Memory B cell (primary cell): Measurements from ENCODE around the gene IL2RG.

ENCODE experiments used
- ATAC-seq: fragments of 150-1000 bp; cut with Tn5 transposase; 2 replicates; pipeline ENCODE4 v1.10.0; 2021; ENCODE audit warnings: low read depth, mild to moderate bottlenecking, moderate library complexity
- DNase-seq, 2 donors: peaks; one replicate each; pipeline ENCODE4 v3.0.0; 2022; ENCODE audit warnings: low spot score in 2 of 2
- H3K27ac Mint-ChIP-seq: one replicate; pipeline ENCODE4 v1.8.0; 2022; ENCODE audit warnings: mild to moderate bottlenecking, moderate library complexity, mixed read lengths
- H3K27me3 Mint-ChIP-seq: one replicate; pipeline ENCODE4 v1.8.0; 2022; ENCODE audit warnings: mixed read lengths
- H3K36me3 Mint-ChIP-seq: one replicate; pipeline ENCODE4 v1.8.0; 2022; ENCODE audit warnings: mild to moderate bottlenecking, mixed read lengths
- H3K4me1 Mint-ChIP-seq: one replicate; pipeline ENCODE4 v1.8.0; 2022; ENCODE audit warnings: mixed read lengths
- H3K4me3 Mint-ChIP-seq: one replicate; pipeline ENCODE4 v1.8.0; 2022; ENCODE audit warnings: mild to moderate bottlenecking, moderate library complexity, mixed read lengths
- H3K9me3 Mint-ChIP-seq: one replicate; pipeline ENCODE4 v1.8.0; 2022; ENCODE audit warnings: mixed read lengths

IL2RG gene

GRCh38 chrX:71111141-71111843 is at the start of gene IL2RG:
Gene IL2RG, minus strand, starts transcription at chrX:71111577. Its CDS starts 38 bp downstream, at chrX:71111539.
- peaks cover 43% of the 10 kb centered on the region for H3K4me1 Mint-ChIP-seq
- no peaks in the 10 kb centered on the region for H3K9me3 Mint-ChIP-seq

DNA sequence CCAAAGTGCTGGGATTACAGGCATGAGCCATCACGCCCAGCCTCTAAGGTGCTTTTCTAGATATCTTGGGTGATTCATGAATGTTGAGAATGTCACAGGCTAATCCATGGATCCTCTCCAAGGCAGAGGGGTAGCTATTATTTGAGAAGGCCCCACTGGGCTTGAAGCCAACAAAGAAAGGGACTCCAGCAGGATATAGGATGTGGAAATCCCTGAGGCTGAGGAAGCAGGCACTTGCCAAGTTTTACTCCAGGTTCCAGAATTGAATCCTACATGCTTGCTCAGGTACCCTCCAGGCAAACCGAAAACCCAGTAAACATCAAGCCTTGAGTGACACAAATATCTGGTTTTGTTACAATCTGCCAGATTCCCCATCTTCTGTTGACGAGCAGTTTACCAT is 49.1 kb upstream of the IL2RG start:
- H3K36me3 Mint-ChIP-seq, result peaks cover 5% of the 10 kb centered on the region
- no peak overlapping the region for H3K4me3 Mint-ChIP-seq
- no peaks in the 10 kb centered on the region for H3K9me3 Mint-ChIP-seq
- H3K27me3 Mint-ChIP-seq, result no peaks in the 10 kb centered on the region
- ATAC-seq (no peak), DNase-seq (no peak)
- H3K27ac Mint-ChIP-seq, result no peak overlapping the region
- H3K4me1 Mint-ChIP-seq, result peaks cover 17% of the 10 kb centered on the region

More at GRCh38 chrX:71111141-71111843, at the start of gene IL2RG:
- no peaks in the 10 kb centered on the region for H3K27me3 Mint-ChIP-seq
- peak within 1 kb of the TSS; percentile 100 for H3K27ac Mint-ChIP-seq
- H3K4me3 Mint-ChIP-seq, result peak within 1 kb of the TSS; percentile 98
- peak; percentile 58 to 70 for DNase-seq
- ATAC-seq, result peak; percentile 91
- peaks cover 24% of the 10 kb centered on the region for H3K36me3 Mint-ChIP-seq

DNA sequence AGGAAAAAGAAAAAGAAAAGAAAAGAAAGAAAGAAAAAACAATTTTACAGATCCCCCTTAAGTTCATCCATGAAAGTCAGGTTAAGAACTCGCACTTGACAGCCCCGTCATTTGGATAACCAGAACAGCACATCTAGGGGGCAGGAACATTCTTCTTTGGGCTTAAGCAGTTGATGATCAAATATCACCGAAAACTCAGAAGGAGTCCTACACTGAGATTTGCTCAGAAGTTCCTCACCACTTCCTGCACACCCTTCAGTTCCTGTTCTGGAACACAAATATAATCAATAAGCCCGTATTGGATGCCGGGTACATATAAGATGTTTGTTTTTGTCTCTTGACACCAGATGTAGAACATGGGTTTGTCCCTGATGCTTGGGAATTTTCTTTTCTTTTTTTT is 48.0 kb upstream of the IL2RG start:
- Mint-ChIP-seq H3K27ac (peak overlapping the region; percentile 17), H3K27me3 (no peaks in the 10 kb centered on the region), H3K4me3 (no peak overlapping the region), H3K36me3 (peaks cover 5% of the 10 kb centered on the region), H3K4me1 (peaks cover 20% of the 10 kb centered on the region), H3K9me3 (no peaks in the 10 kb centered on the region)
- DNase-seq, result no peak
- no peak for ATAC-seq

DNA sequence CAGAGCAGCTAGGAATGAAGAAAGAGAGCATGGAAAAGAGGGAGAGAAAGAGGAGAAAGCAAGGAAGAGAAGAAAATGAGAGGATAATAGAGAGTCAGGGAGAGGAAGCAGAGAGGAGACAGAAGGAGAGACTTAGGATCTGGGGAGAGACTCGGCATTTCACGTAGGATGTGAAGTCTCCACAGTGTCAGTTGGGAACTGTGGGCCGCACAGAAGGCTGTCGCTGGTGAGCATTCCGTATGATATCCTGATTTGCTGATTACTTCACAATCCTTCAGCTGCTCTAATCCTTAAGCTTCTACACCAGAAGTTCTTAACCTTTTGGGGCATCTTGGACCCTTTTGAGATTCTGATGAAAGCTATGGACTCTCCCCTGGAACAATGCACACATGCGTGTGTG is 47.2 kb upstream of the IL2RG start:
- Mint-ChIP-seq H3K4me1 (peaks cover 20% of the 10 kb centered on the region), H3K27ac (no peak overlapping the region), H3K4me3 (no peak overlapping the region), H3K9me3 (no peaks in the 10 kb centered on the region), H3K36me3 (peaks cover 5% of the 10 kb centered on the region), H3K27me3 (no peaks in the 10 kb centered on the region)
- DNase-seq (no peak), ATAC-seq (no peak)

DNA sequence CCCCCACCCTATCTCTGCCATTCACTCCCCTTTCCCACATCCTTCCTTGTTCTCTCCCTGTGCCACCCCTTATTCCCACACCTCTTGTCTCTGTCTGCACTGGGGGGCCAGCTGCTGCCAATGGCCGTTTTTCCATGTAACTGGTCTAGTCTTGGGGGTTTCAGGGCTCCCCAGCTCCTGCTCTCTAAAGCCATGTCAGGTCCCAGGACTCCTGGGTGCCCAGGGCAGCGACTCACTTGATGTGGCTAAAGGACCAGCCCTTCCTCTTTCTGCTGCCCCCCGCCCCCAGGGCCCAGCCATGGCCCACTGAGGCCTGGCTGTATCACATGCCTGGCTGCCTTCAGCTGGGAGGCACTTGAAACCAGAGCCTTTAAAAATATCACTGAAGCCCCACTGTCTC is 43.3 kb upstream of the IL2RG start:
- H3K27me3 Mint-ChIP-seq, result no peaks in the 10 kb centered on the region
- ATAC-seq, result no peak
- no peak for DNase-seq
- H3K27ac Mint-ChIP-seq, result peak overlapping the region; percentile 74
- H3K36me3 Mint-ChIP-seq, result peaks cover 2% of the 10 kb centered on the region
- peaks cover 17% of the 10 kb centered on the region for H3K4me1 Mint-ChIP-seq
- no peak overlapping the region for H3K4me3 Mint-ChIP-seq
- H3K9me3 Mint-ChIP-seq, result no peaks in the 10 kb centered on the region

- H3K36me3 Mint-ChIP-seq, result peaks cover 2% of the 10 kb centered on the region
- peaks cover 17% of the 10 kb centered on the region for H3K4me1 Mint-ChIP-seq
- H3K27me3 Mint-ChIP-seq, result no peaks in the 10 kb centered on the region
- ATAC-seq, result no peak
- no peaks in the 10 kb centered on the region for H3K9me3 Mint-ChIP-seq
- H3K4me3 Mint-ChIP-seq, result no peak overlapping the region
- no peak for DNase-seq
- H3K27ac Mint-ChIP-seq, result peak overlapping the region; percentile 74
Measured at GRCh38 chrX:71154196-71154595, 42.8 kb upstream of the IL2RG start.

DNA sequence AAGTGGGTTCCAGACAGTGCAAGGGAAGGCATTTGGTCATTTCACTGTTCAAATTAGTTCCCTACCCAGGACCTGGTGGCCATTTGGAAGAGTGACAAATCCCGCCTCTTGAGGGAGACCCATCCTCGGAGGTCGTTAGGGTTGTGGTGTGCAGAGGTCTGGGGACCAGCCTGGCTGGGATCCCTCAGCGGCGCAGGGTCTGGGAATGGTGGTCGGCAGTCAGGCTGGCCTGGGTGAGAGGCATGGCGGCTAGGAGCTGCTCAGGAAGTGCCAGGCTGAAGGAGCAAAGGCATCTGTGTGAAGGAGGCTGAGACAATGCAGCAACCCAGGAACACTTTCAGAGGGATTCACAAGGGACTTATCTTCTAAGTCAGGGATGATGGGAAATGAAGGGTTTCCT is 40.0 kb upstream of the IL2RG start:
- Mint-ChIP-seq H3K36me3 (no peaks in the 10 kb centered on the region), H3K9me3 (no peaks in the 10 kb centered on the region)

DNA sequence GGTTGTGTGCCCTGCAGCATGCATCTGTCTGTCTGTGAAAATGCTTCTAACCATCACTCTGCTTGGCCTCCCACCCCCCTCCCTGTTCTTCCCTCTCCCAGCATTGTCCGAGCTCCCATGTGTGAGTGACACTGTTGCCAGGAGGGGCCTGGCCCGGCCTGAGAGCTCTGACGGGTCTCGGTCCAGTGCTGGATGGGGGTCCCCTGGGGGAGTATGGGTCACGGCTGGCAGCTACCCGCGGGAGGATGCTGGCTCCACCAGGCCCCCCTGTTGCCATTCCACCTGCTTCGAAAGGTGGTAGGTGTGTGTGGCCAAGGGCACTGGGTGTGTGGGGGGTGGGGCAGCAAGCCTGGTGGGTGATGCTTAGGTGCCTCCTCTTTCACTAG is 36.9 kb upstream of the IL2RG start:
- DNase-seq (no peak), ATAC-seq (no peak)
- H3K4me3 Mint-ChIP-seq, result no peak overlapping the region
- H3K4me1 Mint-ChIP-seq, result peaks cover 13% of the 10 kb centered on the region
- no peaks in the 10 kb centered on the region for H3K9me3 Mint-ChIP-seq
- no peak overlapping the region for H3K27ac Mint-ChIP-seq
- no peaks in the 10 kb centered on the region for H3K27me3 Mint-ChIP-seq
- no peaks in the 10 kb centered on the region for H3K36me3 Mint-ChIP-seq

More for the DNA sequence above, 40.0 kb upstream of the IL2RG start:
- DNase-seq (no peak), ATAC-seq (no peak)
- Mint-ChIP-seq H3K4me1 (peaks cover 14% of the 10 kb centered on the region), H3K4me3 (no peak overlapping the region), H3K27me3 (no peaks in the 10 kb centered on the region), H3K27ac (no peak overlapping the region)

DNA sequence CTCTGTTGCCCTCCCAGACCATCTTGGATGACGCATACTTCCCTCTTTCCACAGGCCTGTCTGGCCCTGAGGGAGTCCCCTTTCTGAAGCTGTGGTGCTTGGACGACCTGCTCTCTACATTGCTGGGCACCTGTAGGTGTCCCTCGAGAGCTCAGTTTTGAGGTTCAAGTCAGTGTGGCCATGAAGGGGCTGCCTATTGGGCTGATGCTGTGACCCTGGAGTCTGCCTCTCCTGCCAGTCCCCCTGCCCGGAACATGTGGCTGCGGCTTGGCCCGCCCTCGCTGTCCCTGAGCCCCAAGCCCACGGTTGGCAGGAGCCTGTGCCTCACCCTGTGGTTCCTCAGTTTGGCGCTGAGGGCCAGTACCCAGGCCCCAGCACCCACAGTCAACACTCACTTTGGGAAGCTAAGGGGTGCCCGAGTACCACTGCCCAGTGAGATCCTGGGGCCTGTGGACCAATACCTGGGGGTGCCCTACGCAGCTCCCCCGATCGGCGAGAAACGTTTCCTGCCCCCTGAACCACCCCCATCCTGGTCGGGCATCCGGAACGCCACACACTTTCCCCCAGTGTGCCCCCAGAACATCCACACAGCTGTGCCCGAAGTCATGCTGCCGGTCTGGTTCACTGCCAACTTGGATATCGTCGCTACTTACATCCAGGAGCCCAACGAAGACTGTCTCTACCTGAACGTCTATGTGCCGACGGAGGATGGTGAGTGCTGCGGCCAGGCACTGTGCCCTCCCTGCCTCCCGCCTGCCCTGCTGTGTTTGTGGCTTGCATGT is 36.3 kb upstream of the IL2RG start:
- Mint-ChIP-seq H3K27me3 (no peaks in the 10 kb centered on the region), H3K27ac (no peak overlapping the region), H3K9me3 (no peaks in the 10 kb centered on the region), H3K36me3 (peaks cover 2% of the 10 kb centered on the region), H3K4me3 (no peak overlapping the region), H3K4me1 (peaks cover 13% of the 10 kb centered on the region)
- ATAC-seq (no peak), DNase-seq (no peak)

- Mint-ChIP-seq H3K36me3 (peaks cover 2% of the 10 kb centered on the region), H3K27ac (peak within 1 kb of the TSS; percentile 35), H3K4me1 (peaks cover 13% of the 10 kb centered on the region), H3K27me3 (no peaks in the 10 kb centered on the region), H3K9me3 (no peaks in the 10 kb centered on the region), H3K4me3 (peak within 1 kb of the TSS; percentile 32)
- DNase-seq (no peak), ATAC-seq (no peak)
Measured at GRCh38 chrX:71144651-71145050, 33.3 kb upstream of the IL2RG start, which contains the start of gene NLGN3. Gene NLGN3, plus strand, starts transcription at chrX:71144841. Its CDS starts 2,909 bp downstream, at chrX:71147750.

DNA sequence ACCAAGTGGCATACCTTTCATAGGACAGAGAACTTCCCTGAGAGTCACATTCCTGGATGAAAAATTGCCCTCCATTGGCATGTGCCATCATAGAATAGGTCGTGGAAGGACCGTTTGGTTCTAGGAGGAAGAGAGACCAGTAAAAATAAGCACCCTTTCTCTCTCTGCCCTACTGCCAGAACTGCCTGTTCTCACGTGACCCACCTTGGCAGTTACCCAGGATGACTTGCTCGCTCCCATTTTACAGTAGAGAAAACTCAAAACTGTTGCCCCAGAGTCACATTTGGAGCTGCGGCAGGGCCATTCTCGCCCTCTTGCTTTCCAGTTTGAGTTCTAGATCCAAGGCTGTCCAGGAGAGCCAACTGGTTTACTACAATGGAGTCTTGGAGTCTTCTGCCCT is 32.1 kb upstream of the IL2RG start:
- ATAC-seq (no peak), DNase-seq (no peak)
- no peak overlapping the region for H3K27ac Mint-ChIP-seq
- no peaks in the 10 kb centered on the region for H3K9me3 Mint-ChIP-seq
- H3K36me3 Mint-ChIP-seq, result peaks cover 9% of the 10 kb centered on the region
- no peak overlapping the region for H3K4me3 Mint-ChIP-seq
- H3K4me1 Mint-ChIP-seq, result peaks cover 13% of the 10 kb centered on the region
- no peaks in the 10 kb centered on the region for H3K27me3 Mint-ChIP-seq

GRCh38 chrX:71140440-71140839 is 29.1 kb upstream of the IL2RG start:
- ATAC-seq (no peak), DNase-seq (no peak)
- peaks cover 27% of the 10 kb centered on the region for H3K36me3 Mint-ChIP-seq
- no peak overlapping the region for H3K27ac Mint-ChIP-seq
- H3K4me3 Mint-ChIP-seq, result no peak overlapping the region
- H3K9me3 Mint-ChIP-seq, result no peaks in the 10 kb centered on the region
- no peaks in the 10 kb centered on the region for H3K27me3 Mint-ChIP-seq
- peaks cover 8% of the 10 kb centered on the region for H3K4me1 Mint-ChIP-seq

GRCh38 chrX:71131510-71131909 is 20.1 kb upstream of the IL2RG start:
- H3K36me3 Mint-ChIP-seq, result peaks cover 36% of the 10 kb centered on the region
- H3K9me3 Mint-ChIP-seq, result no peaks in the 10 kb centered on the region
- DNase-seq (no peak), ATAC-seq (no peak)
- H3K4me1 Mint-ChIP-seq, result peaks cover 14% of the 10 kb centered on the region
- H3K27me3 Mint-ChIP-seq, result no peaks in the 10 kb centered on the region
- no peak overlapping the region for H3K4me3 Mint-ChIP-seq
- no peak overlapping the region for H3K27ac Mint-ChIP-seq

- Mint-ChIP-seq H3K36me3 (peaks cover 33% of the 10 kb centered on the region), H3K27me3 (no peaks in the 10 kb centered on the region), H3K4me3 (no peak overlapping the region), H3K27ac (peak overlapping the region; percentile 89), H3K9me3 (no peaks in the 10 kb centered on the region), H3K4me1 (peaks cover 10% of the 10 kb centered on the region)
- peak; percentile 61 to 73 for DNase-seq
- ATAC-seq, result peak; percentile 93
Measured at GRCh38 chrX:71128915-71129765, 17.8 kb upstream of the IL2RG start.
